Activated B cell treated with CpG ODN at 0.5 μM for 24 hours (primary cell): ENCODE results near the gene CCT3. TPM values are rescaled to one million over a fixed set of nuclear protein-coding genes. Genes with fewer than 3 reads are reported as not detected.

Experiments
- ATAC-seq: fragments of 200-7000 bp; cut with Tn5 transposase; one replicate; pipeline ENCODE4 v1.10.0; 2021; ENCODE audit warnings: low read depth, mild to moderate bottlenecking, moderate library complexity
- CTCF ChIA-PET: fragments of 350-600 bp; sonication (Branson Sonifier 250); formaldehyde crosslinking; loops from one replicate; lab custom pipeline; 2021; ENCODE audit warnings: antibody characterized with exemption; lab: Charles Lee
- POLR2A ChIA-PET: fragments of 350-600 bp; sonication (Branson Sonifier 250); formaldehyde crosslinking; loops from one replicate; lab custom pipeline; 2021; ENCODE audit warnings: antibody characterized with exemption; lab: Charles Lee
- DNase-seq: peaks from one replicate; pipeline ENCODE4 v3.0.0; 2022
- H3K27ac Mint-ChIP-seq: one replicate; pipeline ENCODE4 v1.8.0; 2020; ENCODE audit warnings: mixed read lengths
- H3K27me3 Mint-ChIP-seq: one replicate; pipeline ENCODE4 v1.8.0; 2021; ENCODE audit warnings: mixed read lengths
- H3K36me3 Mint-ChIP-seq: one replicate; pipeline ENCODE4 v1.8.0; 2021; ENCODE audit warnings: low read depth, mixed read lengths
- H3K4me1 Mint-ChIP-seq: one replicate; pipeline ENCODE4 v1.8.0; 2021; ENCODE audit warnings: mixed read lengths
- H3K4me3 Mint-ChIP-seq: one replicate; pipeline ENCODE4 v1.8.0; 2020; ENCODE audit warnings: mild to moderate bottlenecking, mixed read lengths
- H3K9me3 Mint-ChIP-seq: one replicate; pipeline ENCODE4 v1.8.0; 2020; ENCODE audit warnings: mixed read lengths
- intact Hi-C: fragments of 100-400 bp; cut with micrococcal nuclease; formaldehyde crosslinking; loops from one replicate; pipeline ENCODE4 v1.15.1; 2024
- total RNA-seq: library from RNA; stranded (reverse); gene quantifications from 2 replicates; pipeline ENCODE4 v1.2.3, GENCODE V29; 2022
- TF ChIP-seq, protein P1 (sequence below): fragments of 200-600 bp; IDR thresholded peaks from one replicate; pipeline ENCODE4 v1.8.0; 2022; ENCODE audit warnings: antibody characterized with exemption, mild to moderate bottlenecking

CCT3 gene
- total RNA-seq, 1 donor from 2014 or later, result 260 TPM

- DNase-seq (peak; percentile 51), ATAC-seq (peak; percentile 93)
- peaks cover 11% of the 10 kb centered on the region for H3K36me3 Mint-ChIP-seq
- H3K4me3 Mint-ChIP-seq, result peak overlapping the region; percentile 79
- intact Hi-C loops, result loop anchor here (1.0 kb wide), 1 partner anchor 9 kb away; the partner anchor contains the start of gene SMG5
- POLR2A ChIA-PET, result interaction anchor here (2.1 kb wide), 1 partner anchor 9 kb away, joined by 8 read pairs; the partner anchor contains the start of gene SMG5
- peaks cover 21% of the 10 kb centered on the region for H3K4me1 Mint-ChIP-seq
- H3K27me3 Mint-ChIP-seq, result no peaks in the 10 kb centered on the region
- TF ChIP-seq, protein P1, sequence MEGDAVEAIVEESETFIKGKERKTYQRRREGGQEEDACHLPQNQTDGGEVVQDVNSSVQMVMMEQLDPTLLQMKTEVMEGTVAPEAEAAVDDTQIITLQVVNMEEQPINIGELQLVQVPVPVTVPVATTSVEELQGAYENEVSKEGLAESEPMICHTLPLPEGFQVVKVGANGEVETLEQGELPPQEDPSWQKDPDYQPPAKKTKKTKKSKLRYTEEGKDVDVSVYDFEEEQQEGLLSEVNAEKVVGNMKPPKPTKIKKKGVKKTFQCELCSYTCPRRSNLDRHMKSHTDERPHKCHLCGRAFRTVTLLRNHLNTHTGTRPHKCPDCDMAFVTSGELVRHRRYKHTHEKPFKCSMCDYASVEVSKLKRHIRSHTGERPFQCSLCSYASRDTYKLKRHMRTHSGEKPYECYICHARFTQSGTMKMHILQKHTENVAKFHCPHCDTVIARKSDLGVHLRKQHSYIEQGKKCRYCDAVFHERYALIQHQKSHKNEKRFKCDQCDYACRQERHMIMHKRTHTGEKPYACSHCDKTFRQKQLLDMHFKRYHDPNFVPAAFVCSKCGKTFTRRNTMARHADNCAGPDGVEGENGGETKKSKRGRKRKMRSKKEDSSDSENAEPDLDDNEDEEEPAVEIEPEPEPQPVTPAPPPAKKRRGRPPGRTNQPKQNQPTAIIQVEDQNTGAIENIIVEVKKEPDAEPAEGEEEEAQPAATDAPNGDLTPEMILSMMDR, result no peak
- CTCF ChIA-PET, result no interaction called here
- H3K27ac Mint-ChIP-seq, result peak overlapping the region; percentile 51
- no peaks in the 10 kb centered on the region for H3K9me3 Mint-ChIP-seq
Observed at GRCh38 chr1:156291226-156292061, 46.6 kb downstream of the CCT3 start.

DNA sequence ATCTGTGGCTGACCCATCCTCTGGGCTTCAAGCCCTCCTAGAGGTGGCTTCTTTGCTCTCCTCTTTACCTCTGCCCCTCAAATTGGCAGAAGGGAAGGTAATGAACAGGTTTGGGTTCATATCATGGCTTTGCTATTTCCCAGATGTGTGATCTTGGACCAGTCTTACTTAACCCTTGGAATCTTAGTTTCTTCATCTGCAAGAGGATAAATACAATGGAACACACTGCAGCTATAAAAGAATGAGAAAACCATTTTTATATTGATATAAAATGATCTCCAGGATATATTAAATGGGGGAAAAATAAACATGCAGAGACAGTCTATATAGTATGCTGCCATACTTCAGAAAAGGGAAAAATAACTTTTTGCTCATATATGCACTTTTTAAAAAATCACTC lies 48.2 kb downstream of the CCT3 start:
- DNase-seq, result no peak
- intact Hi-C loops, result no loop called here
- no peaks in the 10 kb centered on the region for H3K9me3 Mint-ChIP-seq
- POLR2A ChIA-PET, result no interaction called here
- H3K36me3 Mint-ChIP-seq, result peaks cover 16% of the 10 kb centered on the region
- H3K4me1 Mint-ChIP-seq, result peaks cover 10% of the 10 kb centered on the region
- TF ChIP-seq, protein P1, result no peak
- no peak overlapping the region for H3K27ac Mint-ChIP-seq
- H3K4me3 Mint-ChIP-seq, result no peak overlapping the region
- H3K27me3 Mint-ChIP-seq, result no peaks in the 10 kb centered on the region
- ATAC-seq, result no peak
- CTCF ChIA-PET, result no interaction called here

DNA sequence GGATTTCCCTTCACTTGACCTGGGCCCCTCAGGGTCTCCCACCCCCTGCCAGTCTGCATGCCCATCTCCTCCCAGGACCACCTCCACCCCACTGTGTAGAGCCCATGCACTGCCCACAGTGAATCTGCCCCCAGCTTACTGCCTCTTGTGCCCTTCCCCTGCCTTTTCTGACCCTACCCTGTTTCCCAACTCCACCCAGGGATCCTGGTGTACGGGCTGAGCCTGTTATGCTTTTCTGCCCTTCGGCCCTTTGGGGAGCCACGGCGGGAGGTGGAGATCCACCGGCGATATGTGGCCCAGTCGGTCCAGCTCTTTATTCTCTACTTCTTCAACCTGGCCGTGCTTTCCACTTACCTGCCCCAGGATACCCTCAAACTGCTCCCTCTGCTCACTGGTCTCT lies 52.0 kb downstream of the CCT3 start:
- peaks cover 30% of the 10 kb centered on the region for H3K4me1 Mint-ChIP-seq
- peaks cover 22% of the 10 kb centered on the region for H3K36me3 Mint-ChIP-seq
- ATAC-seq, result no peak
- intact Hi-C loops, result no loop called here
- ChIA-PET CTCF (no interaction called here), POLR2A (no interaction called here)
- no peaks in the 10 kb centered on the region for H3K9me3 Mint-ChIP-seq
- TF ChIP-seq, protein P1, result no peak
- H3K4me3 Mint-ChIP-seq, result no peak overlapping the region
- H3K27me3 Mint-ChIP-seq, result no peaks in the 10 kb centered on the region
- no peak for DNase-seq
- H3K27ac Mint-ChIP-seq, result no peak overlapping the region

GRCh38 chr1:156285437-156285836 lies 52.7 kb downstream of the CCT3 start:
- H3K27ac Mint-ChIP-seq, result no peak overlapping the region
- intact Hi-C loops, result no loop called here
- peaks cover 36% of the 10 kb centered on the region for H3K4me1 Mint-ChIP-seq
- ChIA-PET CTCF (interaction anchor here (1.6 kb wide), 1 partner anchor 11 kb away, joined by 3 read pairs; no protein-coding TSS in a partner anchor), POLR2A (no interaction called here)
- H3K9me3 Mint-ChIP-seq, result no peaks in the 10 kb centered on the region
- H3K27me3 Mint-ChIP-seq, result no peaks in the 10 kb centered on the region
- H3K4me3 Mint-ChIP-seq, result no peak overlapping the region
- DNase-seq (no peak), ATAC-seq (no peak)
- H3K36me3 Mint-ChIP-seq, result peaks cover 23% of the 10 kb centered on the region
- TF ChIP-seq, protein P1, result no peak

DNA sequence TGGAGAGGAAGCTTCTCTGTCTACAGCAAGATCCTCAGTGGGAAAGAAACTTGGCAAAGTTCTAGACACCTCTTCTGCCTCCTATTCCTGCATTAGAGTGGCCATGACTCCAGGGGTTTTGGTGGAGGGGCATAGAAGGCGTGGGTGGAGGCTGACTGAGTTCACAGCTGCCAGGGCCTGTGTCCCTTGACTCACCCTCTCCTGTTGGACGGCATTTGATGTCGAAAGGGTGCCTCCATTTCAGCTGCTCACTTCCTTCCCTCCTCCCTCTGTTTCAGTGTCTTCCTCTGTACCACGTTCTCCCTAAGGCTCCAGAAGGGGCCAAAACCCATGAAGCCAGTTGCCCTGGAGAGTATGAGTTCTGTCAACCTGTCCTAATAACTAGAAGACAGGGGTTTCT lies 53.3 kb downstream of the CCT3 start:
- Mint-ChIP-seq H3K27ac (no peak overlapping the region), H3K9me3 (no peaks in the 10 kb centered on the region), H3K36me3 (peaks cover 26% of the 10 kb centered on the region), H3K27me3 (no peaks in the 10 kb centered on the region), H3K4me1 (peaks cover 40% of the 10 kb centered on the region), H3K4me3 (no peak overlapping the region)
- TF ChIP-seq, protein P1, result no peak
- DNase-seq (no peak), ATAC-seq (no peak)
- intact Hi-C loops, result loop anchor here (5.0 kb wide), 2 partner anchors 33 to 72 kb away; partner anchors contain the start of gene PMF1
- ChIA-PET CTCF (interaction anchor here (1.6 kb wide), 1 partner anchor 10 kb away, joined by 3 read pairs; no protein-coding TSS in a partner anchor), POLR2A (interaction anchor here (1.8 kb wide), 1 partner anchor 12 kb away, joined by 7 read pairs; no protein-coding TSS in a partner anchor)
